ENCODE measurements around the gene SLC46A3. TPM values are rescaled to one million over a fixed set of nuclear protein-coding genes. Genes with fewer than 3 reads are reported as not detected.
"Not testable (repeated sequence)": the region's sequence is repeated elsewhere in the genome, so short reads cannot be mapped to it uniquely, and the experiment has no call there.

SLC46A3 gene
- total and polyA plus RNA-seq, 4 donors: 7.0 to 63.3 (median 32.6) TPM

DNA sequence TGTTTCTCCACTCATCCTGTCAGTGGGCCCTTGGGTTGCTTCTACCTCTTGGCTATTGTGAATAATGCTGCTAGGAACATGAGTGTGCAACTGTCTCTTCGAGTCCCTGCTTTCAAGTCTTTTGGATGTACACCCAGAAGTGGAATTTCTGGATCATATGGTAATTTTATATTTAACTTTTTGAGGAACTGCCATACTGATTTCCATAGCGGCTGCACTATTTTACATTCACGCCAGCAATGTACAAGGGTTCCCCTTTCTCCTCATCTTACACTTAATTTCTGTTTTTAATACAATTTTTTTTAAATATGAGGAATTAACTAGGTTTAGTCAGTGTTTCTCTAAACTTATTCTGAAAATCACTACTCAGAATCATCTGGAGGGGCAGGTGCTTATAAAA, 24.2 kb upstream of the SLC46A3 start (continued):
- TF ChIP-seq REST (IDR thresholded peaks at IDR 0.05): no peak

DNA sequence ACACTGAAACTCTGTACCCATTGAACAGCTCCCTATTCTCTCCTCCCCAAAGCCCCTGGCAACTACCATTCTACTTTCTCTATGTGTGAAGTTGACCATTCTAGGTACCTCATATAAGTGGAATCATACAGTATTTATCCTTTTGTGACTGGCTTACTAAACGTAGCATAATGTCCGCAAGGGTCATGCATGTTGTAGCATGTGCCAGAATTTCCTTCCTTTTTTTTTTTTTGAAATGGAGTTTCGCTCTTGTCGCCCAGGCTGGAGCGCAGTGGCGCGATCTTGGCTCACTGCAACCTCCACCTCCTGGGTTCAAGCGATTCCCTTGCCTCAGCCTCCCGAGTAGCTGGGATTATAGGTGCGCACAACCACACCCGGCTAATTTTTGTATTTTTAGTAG, 23.7 kb upstream of the SLC46A3 start:
- not testable (repeated sequence) for H3K36me3 ChIP-seq (ENCODE audit: control insufficient read depth in 4 of 4, insufficient read depth in 3 of 4, low read depth in 1 of 4, low read length in 3 of 4); H3K27ac ChIP-seq (ENCODE audit: low read depth in 1 of 2, low read length in 2 of 2); H3K9ac ChIP-seq (ENCODE audit: low read depth in 1 of 2, low read length in 2 of 2); H3K9me3 ChIP-seq (ENCODE audit: control insufficient read depth in 4 of 4, low read length in 3 of 4); DNase-seq (ENCODE audit: low spot score); H3K4me3 ChIP-seq (ENCODE audit: low read depth in 1 of 3, low read length in 3 of 3); H3K27me3 ChIP-seq (ENCODE audit: control insufficient read depth in 4 of 4, insufficient read depth in 4 of 4, low read length in 3 of 4)
- 86% methylated on average over 11 of the region's 11 CpGs for WGBS
- peaks cover 0 to 11% (median 6%) of the 10 kb centered on the region in 4 donors for H3K4me1 ChIP-seq (ENCODE audit: control insufficient read depth in 4 of 4, insufficient read depth in 4 of 4, low read length in 3 of 4)

DNA sequence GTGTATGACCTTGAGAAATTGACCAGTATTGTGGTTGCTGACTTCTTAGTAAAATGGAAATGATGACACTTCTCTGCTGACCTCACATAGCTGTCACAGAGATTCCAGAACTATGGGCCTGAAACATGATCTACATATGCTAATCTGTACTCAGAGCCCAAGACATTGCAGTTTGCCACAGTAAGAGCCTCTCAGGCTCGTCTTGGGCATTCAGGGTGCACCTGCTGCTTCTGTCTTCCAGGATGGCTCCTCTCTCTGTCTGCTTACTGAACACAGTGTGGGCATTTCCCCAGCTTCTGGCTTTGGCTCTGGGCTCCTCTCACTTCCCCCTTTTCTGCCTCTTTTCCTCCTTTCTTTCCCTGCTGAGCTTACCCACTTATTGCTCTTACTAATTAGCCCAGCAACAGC, 22.3 kb upstream of the SLC46A3 start:
- no peak overlapping the region for H3K9ac ChIP-seq (ENCODE audit: low read depth in 1 of 2, low read length in 2 of 2)
- H3K4me1 ChIP-seq (ENCODE audit: control insufficient read depth in 4 of 4, insufficient read depth in 4 of 4, low read length in 3 of 4): no peaks in the 10 kb centered on the region
- 66% methylated on average over 1 of the region's 1 CpG for WGBS
- DNase-seq (ENCODE audit: low spot score): no peak
- H3K27ac ChIP-seq (ENCODE audit: low read depth in 1 of 2, low read length in 2 of 2): no peak overlapping the region
- no peak for TF ChIP-seq RXRA (IDR thresholded peaks at IDR 0.05)
- TF ChIP-seq MAX (IDR thresholded peaks at IDR 0.05): no peak
- no peak for TF ChIP-seq SP1 (IDR thresholded peaks at IDR 0.05)
- no peak for TF ChIP-seq HNF4G (IDR thresholded peaks at IDR 0.05)
- no peak for TF ChIP-seq REST (IDR thresholded peaks at IDR 0.05)
- TF ChIP-seq, protein P1, sequence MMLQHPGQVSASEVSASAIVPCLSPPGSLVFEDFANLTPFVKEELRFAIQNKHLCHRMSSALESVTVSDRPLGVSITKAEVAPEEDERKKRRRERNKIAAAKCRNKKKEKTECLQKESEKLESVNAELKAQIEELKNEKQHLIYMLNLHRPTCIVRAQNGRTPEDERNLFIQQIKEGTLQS (IDR thresholded peaks at IDR 0.05): no peak
- no peak for TF ChIP-seq FOXA2 (IDR thresholded peaks at IDR 0.05)
- TF ChIP-seq TAF1 (conservative IDR thresholded peaks at IDR 0.05): no peak
- no peaks in the 10 kb centered on the region for H3K9me3 ChIP-seq (ENCODE audit: control insufficient read depth in 4 of 4, low read length in 3 of 4)
- no peak overlapping the region for H3K4me3 ChIP-seq (ENCODE audit: low read depth in 1 of 3, low read length in 3 of 3)
- H3K36me3 ChIP-seq (ENCODE audit: control insufficient read depth in 4 of 4, insufficient read depth in 3 of 4, low read depth in 1 of 4, low read length in 3 of 4): no peaks in the 10 kb centered on the region
- H3K27me3 ChIP-seq (ENCODE audit: control insufficient read depth in 4 of 4, insufficient read depth in 4 of 4, low read length in 3 of 4): no peaks in the 10 kb centered on the region

GRCh38 chr13:28739376-28739775, 20.6 kb upstream of the SLC46A3 start:
- H3K4me1 ChIP-seq (ENCODE audit: control insufficient read depth in 4 of 4, insufficient read depth in 4 of 4, low read length in 3 of 4): peaks cover 0 to 10% (median 2%) of the 10 kb centered on the region in 4 donors
- H3K27ac ChIP-seq (ENCODE audit: low read depth in 1 of 2, low read length in 2 of 2): no peak overlapping the region
- H3K4me3 ChIP-seq (ENCODE audit: low read depth in 1 of 3, low read length in 3 of 3): no peak overlapping the region
- H3K9me3 ChIP-seq (ENCODE audit: control insufficient read depth in 4 of 4, low read length in 3 of 4): no peaks in the 10 kb centered on the region
- no peaks in the 10 kb centered on the region for H3K36me3 ChIP-seq (ENCODE audit: control insufficient read depth in 4 of 4, insufficient read depth in 3 of 4, low read depth in 1 of 4, low read length in 3 of 4)
- H3K9ac ChIP-seq (ENCODE audit: low read depth in 1 of 2, low read length in 2 of 2): no peak overlapping the region
- no peaks in the 10 kb centered on the region for H3K27me3 ChIP-seq (ENCODE audit: control insufficient read depth in 4 of 4, insufficient read depth in 4 of 4, low read length in 3 of 4)
- no peak for DNase-seq (ENCODE audit: low spot score)
- WGBS: 88% methylated on average over 3 of the region's 3 CpGs
- TF ChIP-seq FOXA2 (IDR thresholded peaks at IDR 0.05) (no peak), REST (IDR thresholded peaks at IDR 0.05) (no peak), ZBTB33 (IDR thresholded peaks at IDR 0.05) (no peak), HNF4A (conservative IDR thresholded peaks at IDR 0.05) (no peak), MAX (IDR thresholded peaks at IDR 0.05) (no peak), SP1 (IDR thresholded peaks at IDR 0.05) (no peak)
- TF ChIP-seq, protein P1 (IDR thresholded peaks at IDR 0.05): no peak
